ENCODE measurements around the gene DLX3.

Gene DLX3

GRCh38 chr17:49971848-49972485 is 23.1 kb downstream of the DLX3 start:
- DNase-seq, result no peak

DNA sequence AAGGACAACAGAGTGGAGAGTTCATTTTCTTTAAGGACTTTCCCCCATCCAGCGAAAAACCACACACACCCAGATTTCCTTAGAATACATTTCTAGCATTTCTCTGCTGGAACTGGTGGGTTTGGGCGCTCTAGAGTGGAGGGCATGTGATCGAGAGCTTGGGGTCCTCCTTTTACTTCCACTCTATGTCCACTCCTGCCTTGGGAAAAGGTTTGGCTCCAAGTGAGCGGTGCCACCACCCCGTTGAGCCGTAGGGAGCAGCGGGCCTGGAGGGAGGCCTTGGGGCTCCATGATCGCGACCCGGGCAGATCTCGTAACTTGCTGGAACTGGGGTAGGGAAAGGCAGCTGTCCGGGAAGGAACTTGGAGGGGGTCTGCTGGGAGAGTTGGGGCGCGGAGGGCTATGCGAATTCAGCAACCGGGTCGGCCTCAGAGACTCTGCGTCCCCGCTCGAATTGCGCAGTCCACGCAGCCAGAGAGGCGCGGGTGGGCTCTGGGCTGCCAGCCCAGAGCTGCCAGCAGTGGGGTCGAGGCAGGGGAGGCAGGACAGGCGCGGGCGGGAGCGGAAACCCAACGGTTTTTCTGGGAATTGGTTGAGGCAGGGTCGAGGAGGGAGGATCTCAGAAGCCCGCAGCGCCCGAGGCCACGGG is 23.7 kb downstream of the DLX3 start:
- no peak for DNase-seq

DNA sequence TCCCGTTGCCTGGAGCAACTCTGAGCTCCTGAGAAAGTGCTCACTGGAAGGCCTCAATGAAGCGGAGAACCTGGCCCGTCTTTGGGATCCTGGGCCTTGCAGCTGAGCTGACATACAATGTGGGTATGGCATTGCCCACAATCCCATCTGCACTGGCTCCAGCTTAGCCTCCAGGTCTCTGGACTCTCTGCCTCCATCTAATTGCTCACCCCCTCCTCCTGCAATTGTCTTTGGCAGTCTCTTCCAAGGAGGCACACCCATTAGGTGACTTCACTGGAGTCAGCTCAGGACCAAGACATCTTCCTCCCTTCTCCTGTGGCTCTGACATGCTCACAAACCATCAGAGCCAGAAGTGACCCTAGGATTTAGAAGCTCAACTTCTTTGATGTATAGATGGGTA is 24.5 kb downstream of the DLX3 start:
- DNase-seq, result no peak

DNA sequence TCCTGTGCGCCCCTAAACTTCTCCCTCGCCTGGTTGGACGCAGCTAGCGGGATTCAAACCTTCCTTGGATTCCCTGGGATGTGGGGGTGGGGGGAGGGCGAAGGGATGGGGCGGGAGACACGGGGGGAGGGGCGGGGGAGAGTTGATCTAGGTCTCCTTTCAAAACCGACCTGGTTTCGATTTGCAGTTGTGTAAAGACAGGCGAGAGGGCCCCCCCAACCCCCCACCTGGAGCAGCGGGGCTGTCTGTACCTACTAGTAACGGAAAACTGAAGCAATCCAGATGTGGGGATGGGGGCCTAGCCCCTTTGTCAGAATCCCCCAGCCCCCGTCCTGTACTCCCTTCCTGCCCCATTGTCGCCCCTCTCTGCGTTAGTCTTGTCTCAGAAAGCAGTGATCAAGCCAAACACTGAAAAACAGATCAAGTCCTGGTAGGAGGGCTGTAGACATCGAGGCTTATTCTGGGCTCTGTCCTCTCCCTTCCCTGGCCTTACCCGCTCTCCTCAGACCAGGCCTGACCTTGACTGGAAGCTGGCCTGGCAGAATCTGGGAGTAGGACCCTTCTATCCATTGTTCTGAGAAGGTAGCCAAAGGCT is 25.1 kb downstream of the DLX3 start:
- DNase-seq, result no peak

GRCh38 chr17:49969134-49969759 is 25.8 kb downstream of the DLX3 start, which contains the start of gene DLX4:
Gene DLX4, plus strand, starts transcription at chr17:49969190. Its CDS starts 279 bp downstream, at chr17:49969469.
- no peak for DNase-seq

DNA sequence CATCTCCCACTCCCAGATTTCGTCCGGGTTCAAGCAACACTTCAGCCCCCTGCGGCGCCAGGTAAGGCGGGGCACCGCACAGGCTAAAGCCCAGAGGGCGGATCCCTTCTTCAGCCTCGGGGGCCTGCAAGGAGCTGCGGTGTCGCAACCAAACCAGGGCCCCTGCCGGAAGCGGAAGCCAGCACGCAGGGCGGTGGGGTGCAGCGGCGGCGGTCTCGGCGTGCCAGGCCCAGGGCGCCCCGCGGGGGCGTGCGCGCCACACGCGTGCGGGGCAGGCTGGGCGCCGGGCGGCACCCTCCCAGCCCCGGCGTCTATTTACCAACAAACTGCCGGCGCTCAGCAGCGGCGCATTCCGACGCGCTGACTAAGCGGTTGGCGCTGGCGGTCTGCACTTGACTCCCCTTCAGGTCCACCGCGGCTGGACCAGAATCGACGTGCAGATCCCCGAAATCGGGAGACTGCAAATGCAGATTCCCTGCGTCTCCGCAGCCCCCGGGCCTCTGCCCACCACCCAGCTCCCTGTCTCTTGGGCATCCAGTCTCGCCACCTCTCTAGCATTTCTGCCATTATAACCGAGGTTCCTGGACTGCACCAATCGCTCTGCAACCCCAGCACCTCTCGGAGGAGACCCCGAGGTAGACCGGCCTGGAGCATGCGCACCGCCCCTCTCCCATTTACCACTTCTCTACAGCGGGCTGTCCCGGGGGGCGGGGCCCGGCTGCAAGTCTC is 26.5 kb downstream of the DLX3 start:
- peak; percentile 82 for DNase-seq

DNA sequence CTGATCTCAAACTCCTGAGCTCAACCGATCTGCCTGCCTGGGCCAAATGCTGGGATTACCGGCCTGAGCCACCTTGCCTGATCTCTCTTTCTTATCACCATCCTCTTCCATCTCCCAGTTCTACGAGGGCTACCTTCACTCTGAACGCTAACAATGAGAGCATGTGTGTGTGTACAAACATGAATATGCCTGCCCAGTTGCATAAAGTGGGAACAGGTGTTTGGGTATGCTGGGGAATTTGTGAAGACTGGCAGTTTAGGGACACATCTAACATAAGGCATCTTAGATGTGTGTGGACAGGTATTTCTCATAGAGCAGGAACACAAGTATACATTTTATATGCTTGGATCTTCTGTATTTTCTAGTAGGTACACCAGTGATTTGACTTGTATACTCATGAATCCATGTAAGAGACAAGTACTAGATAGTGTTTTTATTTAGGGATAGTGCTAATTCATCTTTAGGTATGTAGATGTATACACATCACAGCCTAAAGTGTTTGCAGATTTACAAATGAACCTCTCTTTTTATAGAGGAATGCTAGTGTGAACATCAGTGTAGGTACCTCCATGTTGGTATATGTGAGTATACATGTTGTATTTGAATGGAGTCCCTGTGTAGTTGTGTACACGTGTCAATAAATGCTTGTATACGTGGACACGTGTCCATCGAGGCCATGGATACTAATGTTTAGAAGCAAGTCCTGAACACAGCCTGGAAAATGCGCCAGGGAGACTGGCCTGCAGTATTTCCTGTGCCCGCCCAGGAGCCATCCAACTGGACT is 27.2 kb downstream of the DLX3 start:
- DNase-seq, result no peak

DNA sequence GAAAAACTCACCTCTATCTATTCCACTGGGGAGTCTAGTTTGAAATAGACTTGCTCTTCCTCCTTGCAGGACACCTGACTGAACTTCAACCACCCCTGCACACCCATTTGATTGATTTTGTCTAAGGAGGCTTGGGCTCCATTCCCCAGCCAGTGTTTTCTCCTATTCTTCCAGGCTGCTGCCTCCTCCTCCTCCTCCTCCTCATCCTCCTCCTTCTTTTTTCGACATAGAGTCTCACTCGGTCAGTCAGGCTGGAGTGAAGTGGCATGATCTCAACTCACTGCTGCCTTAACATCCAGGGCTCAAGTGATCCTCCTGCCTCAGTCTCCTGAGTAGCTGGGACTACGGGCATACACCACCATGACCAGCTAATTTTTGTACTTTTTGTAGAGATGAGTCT is 27.8 kb downstream of the DLX3 start:
- no peak for DNase-seq

DNA sequence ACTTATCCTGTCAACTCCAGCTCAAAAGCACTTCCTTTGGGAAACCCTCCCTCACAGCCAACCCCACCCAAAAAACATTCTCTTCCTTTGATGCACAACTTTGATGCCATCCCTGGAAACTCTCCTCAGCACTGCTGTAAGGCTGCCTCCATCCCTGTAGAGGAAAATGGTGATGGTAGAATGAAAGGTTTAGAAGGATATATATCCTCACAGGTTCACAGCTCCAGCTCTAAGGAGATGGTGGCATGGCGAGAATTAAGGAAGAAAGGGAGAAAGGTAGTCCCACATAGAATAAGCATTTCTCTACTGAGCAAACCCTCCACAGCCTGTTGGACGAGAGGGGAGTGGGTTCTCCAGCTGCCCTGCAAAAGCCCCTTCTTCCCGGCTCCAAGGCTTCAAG is 28.3 kb downstream of the DLX3 start:
- DNase-seq, result no peak

GRCh38 chr17:49965524-49965909 is 29.5 kb downstream of the DLX3 start:
- no peak for DNase-seq

DNA sequence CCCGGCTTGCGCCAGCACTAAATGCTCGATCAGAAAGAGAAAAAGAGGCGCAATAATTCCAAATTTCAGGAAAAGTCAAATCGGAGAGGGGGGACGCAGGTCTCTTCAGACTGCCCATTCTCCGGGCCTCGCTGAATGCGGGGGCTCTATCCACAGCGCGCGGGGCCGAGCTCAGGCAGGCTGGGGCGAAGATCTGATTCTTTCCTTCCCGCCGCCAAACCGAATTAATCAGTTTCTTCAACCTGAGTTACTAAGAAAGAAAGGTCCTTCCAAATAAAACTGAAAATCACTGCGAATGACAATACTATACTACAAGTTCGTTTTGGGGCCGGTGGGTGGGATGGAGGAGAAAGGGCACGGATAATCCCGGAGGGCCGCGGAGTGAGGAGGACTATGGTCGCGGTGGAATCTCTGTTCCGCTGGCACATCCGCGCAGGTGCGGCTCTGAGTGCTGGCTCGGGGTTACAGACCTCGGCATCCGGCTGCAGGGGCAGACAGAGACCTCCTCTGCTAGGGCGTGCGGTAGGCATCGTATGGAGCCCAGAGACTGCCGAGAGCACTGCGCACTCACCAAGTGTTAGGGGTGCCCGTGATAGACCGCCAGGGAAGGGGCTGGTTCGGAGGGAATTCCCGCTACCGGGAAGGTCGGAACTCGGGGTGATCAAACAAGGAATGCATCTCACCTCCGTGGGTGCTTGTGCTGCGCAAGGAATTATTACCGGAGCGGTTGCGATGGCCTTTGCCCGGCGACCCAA is 30.1 kb downstream of the DLX3 start:
- no peak for DNase-seq

DNA sequence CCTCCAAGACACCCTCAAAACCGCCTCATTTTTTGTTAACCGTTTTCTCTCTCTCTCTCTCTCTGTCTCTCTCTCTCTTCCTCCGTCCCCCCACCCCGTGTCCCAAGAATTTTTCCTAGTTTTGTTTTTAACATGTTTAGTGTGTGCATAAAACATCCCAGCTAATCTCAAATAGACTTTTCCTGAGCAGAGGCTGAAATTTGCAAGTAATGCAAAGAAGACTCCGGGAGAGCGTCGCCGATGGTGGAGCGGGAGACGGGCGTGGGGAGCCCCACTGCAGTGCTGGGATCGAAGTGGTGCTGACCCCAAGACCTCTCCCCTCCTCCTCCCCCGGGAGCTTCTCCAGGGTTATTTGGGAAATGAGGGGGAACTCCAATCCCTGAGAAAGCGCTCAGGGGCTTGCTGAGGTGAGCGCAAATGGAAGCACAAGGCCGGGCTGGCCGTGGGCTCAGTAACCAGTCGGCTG is 30.7 kb downstream of the DLX3 start:
- DNase-seq, result no peak

GRCh38 chr17:49963626-49964302 is 31.3 kb downstream of the DLX3 start:
- no peak for DNase-seq

- no peak for DNase-seq
These were observed 31.8 kb downstream of the DLX3 start for GRCh38 chr17:49963309-49963625.

- DNase-seq, result no peak
These were observed 32.3 kb downstream of the DLX3 start for GRCh38 chr17:49962599-49963308.

GRCh38 chr17:49959183-49959935 is 35.7 kb downstream of the DLX3 start:
- DNase-seq, result no peak

GRCh38 chr17:49958723-49959122 is 36.3 kb downstream of the DLX3 start:
- DNase-seq, result no peak

DNA sequence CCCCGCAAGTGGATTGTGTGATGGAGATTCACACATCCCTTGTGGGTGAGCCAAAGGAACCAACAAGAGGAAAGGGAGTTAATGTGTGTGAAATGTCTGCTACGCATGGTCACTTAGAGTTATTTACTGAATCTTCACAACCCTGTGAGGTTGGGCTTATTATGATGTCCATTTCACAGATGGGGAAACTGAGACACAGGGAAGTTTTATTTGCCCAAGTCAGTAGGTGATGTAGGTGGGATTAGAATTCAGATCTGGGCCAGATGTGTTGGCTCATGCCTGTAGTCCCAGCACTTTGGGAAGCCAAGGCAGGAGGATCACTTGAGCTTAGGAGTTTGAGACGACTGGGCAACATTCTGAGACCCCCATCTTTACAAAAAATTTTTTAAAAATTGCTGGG is 37.7 kb downstream of the DLX3 start:
- no peak for DNase-seq

DNA sequence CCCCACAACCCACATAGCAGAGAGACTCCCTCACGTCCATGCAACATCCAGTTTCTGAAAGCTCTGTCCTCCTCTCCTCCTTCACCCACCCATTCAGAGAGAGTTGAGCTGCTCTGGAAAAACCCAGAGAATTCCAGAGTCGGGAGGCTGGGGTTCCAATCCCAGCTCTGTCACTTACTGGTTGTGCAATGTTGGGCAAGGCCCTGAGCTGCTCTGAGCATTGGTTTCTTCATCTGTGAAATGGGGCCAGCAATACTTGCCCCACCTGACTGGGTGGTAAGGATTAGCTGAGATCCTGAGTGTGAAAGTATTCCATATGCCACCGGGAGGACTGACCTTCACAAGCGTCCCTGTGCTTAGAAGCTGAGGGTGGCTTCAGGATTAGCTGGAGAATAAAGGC is 38.2 kb downstream of the DLX3 start:
- DNase-seq, result no peak

GRCh38 chr17:49955157-49955556 is 39.9 kb downstream of the DLX3 start:
- no peak for DNase-seq

Data from NCI-H1105 (cell line).